ENCODE measurements around the gene TMEM123. TPM values are rescaled to one million over a fixed set of nuclear protein-coding genes. Genes with fewer than 3 reads are reported as not detected.

Gene TMEM123
- total and polyA plus RNA-seq, 2 donors (not counting 3 experiments of a cell fraction or from before 2014, with no cell fraction given) = 201 to 257 TPM

GRCh38 chr11:102359372-102359771 is 93.2 kb downstream of the TMEM123 start:
- H2AFZ ChIP-seq (ENCODE audit: low read depth, low read length) = no peak overlapping the region
- CTCF ChIA-PET = interaction anchor here (1.5 to 3.9 kb wide), 2 partner anchors 8 to 17 kb away, joined by 6 to 15 read pairs; no protein-coding TSS in a partner anchor
- H3K4me1 ChIP-seq (ENCODE audit: control insufficient read depth, extremely low read depth, insufficient read depth, low read length) = no peaks in the 10 kb centered on the region
- H3K9me3 ChIP-seq (replicated peaks; ENCODE audit: control insufficient read depth, insufficient read depth, low read length) = no peaks in the 10 kb centered on the region
- dilution Hi-C loops (cut with MboI; ENCODE audit: extremely low pct_ligation_motif_present, low sequenced_read_pairs) (no loop called here), intact Hi-C loops (cut with micrococcal nuclease) (no loop called here)
- POLR2A ChIA-PET = no interaction called here
- H3K4me2 ChIP-seq (ENCODE audit: insufficient read depth, low read length) = no peak overlapping the region
- H3K4me3 ChIP-seq (replicated peaks in 1 of 3; ENCODE audit: insufficient read depth in 1 of 3, low read depth in 1 of 3, low read length in 3 of 3) = no peak overlapping the region
- TF ChIP-seq POLR2AphosphoS5 (IDR thresholded peaks at IDR 0.05; ENCODE audit: insufficient read depth, low read depth, low read length) (no peak), MAX (IDR thresholded peaks at IDR 0.05; ENCODE audit: insufficient read depth, insufficient read length) (no peak), FOS (IDR thresholded peaks at IDR 0.05; ENCODE audit: borderline replicate concordance, insufficient read depth, low read length) (no peak), POLR2A (IDR thresholded peaks at IDR 0.05; ENCODE audit: low read depth, low read length) (no peak), MYC (IDR thresholded peaks at IDR 0.05; ENCODE audit: low read depth, low read length) (no peak), GATA2 (IDR thresholded peaks at IDR 0.05; ENCODE audit: insufficient read depth, insufficient read length, low read depth, low read length) (no peak), EZH2 (IDR thresholded peaks at IDR 0.05; ENCODE audit: borderline replicate concordance, low read depth, low read length, severe bottlenecking) (no peak), CTCF (IDR thresholded peaks at IDR 0.05; ENCODE audit: extremely low read depth in 1 of 2, insufficient read depth in 1 of 2, low read depth in 1 of 2, low read length in 2 of 2) (no peak), JUN (IDR thresholded peaks at IDR 0.05; ENCODE audit: borderline replicate concordance, insufficient read depth, insufficient read length, low read depth) (no peak)
- FAIRE-seq = no peak
- no peak overlapping the region for H3K9ac ChIP-seq (replicated peaks; ENCODE audit: extremely low read depth, insufficient read depth, low read length)
- H3K27me3 ChIP-seq (ENCODE audit: control insufficient read depth in 2 of 2, insufficient read depth in 2 of 2, low read length in 2 of 2) = no peaks in the 10 kb centered on the region
- peaks cover 74% of the 10 kb centered on the region for H3K79me2 ChIP-seq (ENCODE audit: control insufficient read depth, insufficient read depth, low read length)
- peaks cover 10 to 31% of the 10 kb centered on the region in 2 experiments for H3K36me3 ChIP-seq (ENCODE audit: control insufficient read depth in 2 of 2, extremely low read depth in 1 of 2, insufficient read depth in 2 of 2, low read length in 2 of 2)
- DNase-seq (ENCODE audit: low read depth, low spot score) = no peak
- no peaks in the 10 kb centered on the region for H3K9me1 ChIP-seq (replicated peaks; ENCODE audit: control insufficient read depth, extremely low read depth, insufficient read depth, low read length)
- H3K27ac ChIP-seq (ENCODE audit: insufficient read depth, low read depth, low read length) = no peak overlapping the region
- BruUV-seq (replicated peaks) = no TSS peak
- H4K20me1 ChIP-seq (replicated peaks; ENCODE audit: control insufficient read depth, extremely low read depth, insufficient read depth, low read length) = no peaks in the 10 kb centered on the region
